GM10266 (cell line): ENCODE data around the gene ZCCHC9.
"Not testable (repeated sequence)": the region's sequence is repeated elsewhere in the genome, so short reads cannot be mapped to it uniquely, and the experiment has no call there.

Source experiments
- DNase-seq: peaks from one replicate; pipeline ENCODE4 v3.0.0; 2012; ENCODE audit errors: extremely low spot score
- TF ChIP-seq, protein P1 (sequence below): IDR thresholded peaks from 2 replicates; pipeline ENCODE4 v1.5.1; 2012; ENCODE audit warnings: mild to moderate bottlenecking, low read depth; ENCODE audit not compliant: control insufficient read depth, insufficient read depth; ENCODE audit errors: missing control alignments

Gene ZCCHC9

DNA sequence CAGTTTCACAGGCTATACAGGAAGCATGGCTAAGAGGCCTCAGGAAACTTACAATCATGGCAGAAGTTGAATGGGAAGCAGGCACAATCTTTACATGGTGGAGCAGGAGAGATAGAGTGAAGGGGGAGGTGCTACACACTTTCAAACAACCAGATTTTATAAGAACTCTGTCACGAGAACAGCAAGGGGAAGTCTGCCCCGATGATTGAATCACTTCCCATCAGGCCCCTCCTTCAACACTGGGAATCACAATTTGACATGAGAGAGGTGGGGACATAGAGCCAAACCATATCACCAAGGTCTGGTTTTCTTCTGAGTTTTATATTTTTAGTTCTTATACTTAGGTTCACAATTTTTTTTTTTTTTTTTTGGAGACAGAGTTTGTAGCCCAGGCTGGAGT is 16.1 kb downstream of the ZCCHC9 start:
- TF ChIP-seq, protein P1, sequence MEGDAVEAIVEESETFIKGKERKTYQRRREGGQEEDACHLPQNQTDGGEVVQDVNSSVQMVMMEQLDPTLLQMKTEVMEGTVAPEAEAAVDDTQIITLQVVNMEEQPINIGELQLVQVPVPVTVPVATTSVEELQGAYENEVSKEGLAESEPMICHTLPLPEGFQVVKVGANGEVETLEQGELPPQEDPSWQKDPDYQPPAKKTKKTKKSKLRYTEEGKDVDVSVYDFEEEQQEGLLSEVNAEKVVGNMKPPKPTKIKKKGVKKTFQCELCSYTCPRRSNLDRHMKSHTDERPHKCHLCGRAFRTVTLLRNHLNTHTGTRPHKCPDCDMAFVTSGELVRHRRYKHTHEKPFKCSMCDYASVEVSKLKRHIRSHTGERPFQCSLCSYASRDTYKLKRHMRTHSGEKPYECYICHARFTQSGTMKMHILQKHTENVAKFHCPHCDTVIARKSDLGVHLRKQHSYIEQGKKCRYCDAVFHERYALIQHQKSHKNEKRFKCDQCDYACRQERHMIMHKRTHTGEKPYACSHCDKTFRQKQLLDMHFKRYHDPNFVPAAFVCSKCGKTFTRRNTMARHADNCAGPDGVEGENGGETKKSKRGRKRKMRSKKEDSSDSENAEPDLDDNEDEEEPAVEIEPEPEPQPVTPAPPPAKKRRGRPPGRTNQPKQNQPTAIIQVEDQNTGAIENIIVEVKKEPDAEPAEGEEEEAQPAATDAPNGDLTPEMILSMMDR, result no peak
- DNase-seq, result no peak

GRCh38 chr5:81326554-81326953 is 25.2 kb downstream of the ZCCHC9 start:
- no peak for DNase-seq
- TF ChIP-seq, protein P1, result no peak

DNA sequence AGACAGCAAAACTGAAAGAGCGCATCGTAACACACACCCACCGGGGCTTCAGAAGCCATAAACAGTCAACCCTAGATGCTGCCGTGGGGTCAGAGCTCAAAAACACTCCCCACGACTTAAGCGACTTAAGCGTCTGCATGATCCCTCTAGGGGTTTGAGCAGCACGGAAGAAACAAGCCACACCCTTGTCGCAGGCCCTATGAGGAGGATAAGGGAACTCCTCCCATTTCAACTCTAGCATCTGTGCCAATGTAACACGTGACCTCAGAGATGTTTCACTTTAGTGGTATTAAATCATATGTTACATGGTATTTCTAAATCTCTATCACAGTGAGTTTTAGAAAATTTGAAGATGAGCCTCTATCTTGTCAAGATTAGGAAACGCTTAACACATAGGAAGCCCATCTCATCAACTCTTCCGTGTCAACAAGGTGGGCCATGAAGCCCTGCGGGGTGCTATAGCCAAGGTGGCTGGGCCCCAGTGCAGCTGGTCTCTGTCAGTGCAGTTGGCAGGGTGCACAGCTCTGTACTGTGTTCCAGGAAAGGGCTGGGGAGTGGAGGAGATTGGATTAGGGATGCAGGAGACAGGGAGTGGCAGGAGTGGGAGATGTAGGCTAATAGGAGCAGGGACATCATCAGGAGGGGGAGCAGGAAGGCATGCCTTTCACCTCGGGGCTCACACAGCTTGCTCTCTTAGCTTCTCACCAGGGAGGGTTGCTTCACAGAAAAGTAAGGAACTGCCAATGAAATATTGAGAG is 33.1 kb downstream of the ZCCHC9 start:
- TF ChIP-seq, protein P1, result no peak
- no peak for DNase-seq

GRCh38 chr5:81335946-81336345 is 34.6 kb downstream of the ZCCHC9 start:
- no peak for DNase-seq
- TF ChIP-seq, protein P1, result no peak

- TF ChIP-seq, protein P1, result no peak
- no peak for DNase-seq
Observed at GRCh38 chr5:81336556-81336955, 35.2 kb downstream of the ZCCHC9 start.

DNA sequence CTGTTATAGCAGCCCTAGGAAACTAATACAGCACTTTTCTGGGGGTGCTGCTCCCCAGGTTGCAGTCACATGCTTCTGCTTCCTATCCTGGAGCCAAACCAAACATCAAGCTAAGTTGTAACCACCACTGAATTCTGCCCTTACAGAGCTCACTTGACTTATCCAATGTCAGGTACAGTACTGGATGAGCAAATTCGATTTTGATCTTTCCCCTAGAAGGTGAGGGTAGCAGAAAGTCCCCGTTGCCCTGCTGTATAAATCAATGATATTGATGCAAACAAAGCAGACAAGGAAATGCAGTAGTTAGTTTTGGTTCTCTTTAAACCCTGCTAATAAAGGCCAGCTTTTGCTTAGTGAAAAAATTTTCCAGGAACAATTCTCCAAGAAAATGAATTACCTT is 36.4 kb downstream of the ZCCHC9 start:
- TF ChIP-seq, protein P1, result no peak
- no peak for DNase-seq

GRCh38 chr5:81338213-81338612 is 36.8 kb downstream of the ZCCHC9 start:
- DNase-seq, result not testable (repeated sequence)

DNA sequence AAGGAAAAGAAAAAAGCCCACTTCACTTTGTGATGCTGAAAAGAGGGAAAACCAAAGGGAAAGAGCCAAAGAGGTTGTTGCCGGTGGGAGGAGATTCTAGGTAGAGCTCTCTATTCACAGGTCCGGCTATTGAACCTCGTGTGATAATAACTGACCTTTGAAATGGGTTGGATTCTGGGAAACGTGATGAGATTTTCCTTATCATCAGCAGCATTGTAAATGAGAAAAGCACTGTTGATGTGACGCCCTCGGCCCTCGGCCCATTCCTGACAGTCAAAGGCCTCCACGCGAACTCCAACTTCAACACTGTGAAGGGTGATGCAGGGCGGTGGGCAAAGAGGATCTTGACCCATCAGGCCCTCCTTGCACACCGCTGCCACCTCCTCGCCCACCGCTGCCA is 43.3 kb downstream of the ZCCHC9 start:
- DNase-seq, result no peak
- TF ChIP-seq, protein P1, result no peak
